Gastrocnemius medialis (tissue), 4 donors: ENCODE measurements around the gene PRCC.

Source experiments
- CTCF ChIP-seq, 5 experiments: fragments of 450-650 bp in 3 of 5; fragments of 200-600 bp in 2 of 5; sonication (generic) in 2 of 5; IDR thresholded peaks in 4 of 5; conservative IDR thresholded peaks in 1 of 5; 1 replicate in 4 of 5; 2 replicates in 1 of 5; pipeline ENCODE4 v1.5.1; 2016 to 2019; ENCODE audit warnings: antibody characterized with exemption in 5 of 5, mild to moderate bottlenecking in 3 of 5, moderate library complexity in 3 of 5
- POLR2A ChIP-seq, 2 donors: fragments of 450-650 bp; IDR thresholded peaks; one replicate each; pipeline ENCODE4 v1.6.1; 2017; ENCODE audit warnings: antibody characterized with exemption in 2 of 2, mild to moderate bottlenecking in 2 of 2, moderate library complexity in 2 of 2

GRCh38 chr1:156728599-156729462, 38.5 kb upstream of the PRCC start, which contains the start of gene ISG20L2:
- TF ChIP-seq POLR2A (IDR thresholded peaks at IDR 0.05), result peak; percentile 14 to 48
- no peak for TF ChIP-seq CTCF (IDR thresholded peaks at IDR 0.05 in 4 of 5, conservative IDR thresholded peaks at IDR 0.05 in 1 of 5)
